ENCODE measurements around the gene TCTN1. TPM values are rescaled to one million over a fixed set of nuclear protein-coding genes. Genes with fewer than 3 reads are reported as not detected.

The TCTN1 gene
- total and polyA plus RNA-seq, 2 donors (not counting 1 experiment from before 2014, with no cell fraction given), result 49.1 to 69.8 TPM

GRCh38 chr12:110670161-110670701 is 56.3 kb downstream of the TCTN1 start:
- CTCF ChIA-PET, result interaction anchor here (0.8 to 5.3 kb wide), 4 partner anchors 12 to 68 kb away, joined by 3 to 22 read pairs (median 4); no protein-coding TSS in a partner anchor
- H2AFZ ChIP-seq (ENCODE audit: insufficient read depth, low read depth, low read length, poor library complexity, severe bottlenecking), result no peak overlapping the region
- ATAC-seq (ENCODE audit: low read depth) (peak; percentile 46), DNase-seq (peak; percentile 84)
- H3K9me3 ChIP-seq (ENCODE audit: control extremely low read depth in 1 of 3, control insufficient read depth in 2 of 3, insufficient read depth in 1 of 3, low read length in 2 of 3), result peaks cover 0 to 17% (median 1%) of the 10 kb centered on the region in 3 donors
- H3K36me3 ChIP-seq (replicated peaks in 1 of 2; ENCODE audit: control extremely low read depth in 1 of 2, control insufficient read depth in 1 of 2, extremely low read depth in 1 of 2, insufficient read depth in 2 of 2, low read length in 1 of 2), result peaks cover 6 to 74% of the 10 kb centered on the region in 2 experiments
- H4K20me1 ChIP-seq (ENCODE audit: control insufficient read depth, insufficient read depth, low read length, poor library complexity, severe bottlenecking), result no peaks in the 10 kb centered on the region
- intact Hi-C loops (cut with micrococcal nuclease), result loop anchor here (1.0 kb wide), 1 partner anchor 15 kb away; no protein-coding TSS in a partner anchor
- 0% methylated on average over 1 of the region's 4 CpGs for WGBS (ENCODE audit: insufficient coverage)
- peaks cover 86% of the 10 kb centered on the region for H3K4me1 Mint-ChIP-seq
- no peaks in the 10 kb centered on the region for H3K27me3 Mint-ChIP-seq
- H3K4me1 ChIP-seq (ENCODE audit: control insufficient read depth in 2 of 2, insufficient read depth in 2 of 2, low read length in 2 of 2), result peaks cover 91 to 100% of the 10 kb centered on the region in 2 donors
- H3K27me3 ChIP-seq (replicated peaks in 1 of 4; ENCODE audit: control extremely low read depth in 1 of 4, control insufficient read depth in 3 of 4, insufficient read depth in 4 of 4, low read length in 3 of 4), result no peaks in the 10 kb centered on the region
- H3K79me2 ChIP-seq (ENCODE audit: control insufficient read depth, insufficient read depth, low read length), result peaks cover 94% of the 10 kb centered on the region
- peak overlapping the region in 1 of 5 experiments; percentile 15 for H3K4me3 ChIP-seq (ENCODE audit: control extremely low read depth in 1 of 5, extremely low read depth in 1 of 5, insufficient read depth in 1 of 5, low read depth in 2 of 5, low read length in 4 of 5)
- peak overlapping the region; percentile 84 to 99 for H3K27ac ChIP-seq (ENCODE audit: low read length in 2 of 2)
- POLR2A ChIA-PET, result interaction anchor here (0.6 to 2.9 kb wide), 4 partner anchors 16 to 625 kb away, joined by 3 to 17 read pairs (median 5); partner anchors contain the start of gene TCTN1
- H3K4me3 Mint-ChIP-seq, result peak overlapping the region; percentile 84
- H3K27ac Mint-ChIP-seq, result peak overlapping the region; percentile 96
- peaks cover 5% of the 10 kb centered on the region for H3K9me3 Mint-ChIP-seq (ENCODE audit: insufficient read depth)
- peak overlapping the region; percentile 45 for H3K9ac ChIP-seq (ENCODE audit: low read length)
- H3K4me2 ChIP-seq (replicated peaks; ENCODE audit: low read depth, low read length, poor library complexity, severe bottlenecking), result peak overlapping the region; percentile 73
- TF ChIP-seq, protein P1, sequence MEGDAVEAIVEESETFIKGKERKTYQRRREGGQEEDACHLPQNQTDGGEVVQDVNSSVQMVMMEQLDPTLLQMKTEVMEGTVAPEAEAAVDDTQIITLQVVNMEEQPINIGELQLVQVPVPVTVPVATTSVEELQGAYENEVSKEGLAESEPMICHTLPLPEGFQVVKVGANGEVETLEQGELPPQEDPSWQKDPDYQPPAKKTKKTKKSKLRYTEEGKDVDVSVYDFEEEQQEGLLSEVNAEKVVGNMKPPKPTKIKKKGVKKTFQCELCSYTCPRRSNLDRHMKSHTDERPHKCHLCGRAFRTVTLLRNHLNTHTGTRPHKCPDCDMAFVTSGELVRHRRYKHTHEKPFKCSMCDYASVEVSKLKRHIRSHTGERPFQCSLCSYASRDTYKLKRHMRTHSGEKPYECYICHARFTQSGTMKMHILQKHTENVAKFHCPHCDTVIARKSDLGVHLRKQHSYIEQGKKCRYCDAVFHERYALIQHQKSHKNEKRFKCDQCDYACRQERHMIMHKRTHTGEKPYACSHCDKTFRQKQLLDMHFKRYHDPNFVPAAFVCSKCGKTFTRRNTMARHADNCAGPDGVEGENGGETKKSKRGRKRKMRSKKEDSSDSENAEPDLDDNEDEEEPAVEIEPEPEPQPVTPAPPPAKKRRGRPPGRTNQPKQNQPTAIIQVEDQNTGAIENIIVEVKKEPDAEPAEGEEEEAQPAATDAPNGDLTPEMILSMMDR (IDR thresholded peaks at IDR 0.05), result no peak
- no peak for TF ChIP-seq EZH2 (IDR thresholded peaks at IDR 0.05; ENCODE audit: borderline replicate concordance, insufficient read depth, low read depth, low read length, poor library complexity, severe bottlenecking)

DNA sequence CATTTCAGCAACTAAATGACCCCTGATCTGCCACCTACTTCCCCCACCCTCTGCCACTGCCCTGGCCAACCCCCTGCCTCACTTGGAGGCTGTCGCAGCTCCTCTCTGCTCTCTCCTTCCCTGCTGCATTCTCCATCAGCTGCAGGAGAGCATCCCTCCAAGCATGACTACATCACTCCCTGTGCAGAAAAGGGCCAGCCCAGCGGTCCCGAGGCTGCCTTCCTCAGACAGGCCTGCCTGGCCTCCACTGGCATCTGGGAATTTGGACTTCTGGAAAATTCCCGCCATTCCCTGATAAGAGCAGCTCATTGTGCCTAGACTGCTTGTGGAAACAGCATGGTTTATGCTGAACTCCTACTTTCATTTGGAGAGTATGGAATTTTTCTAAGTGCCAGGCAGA is 62.2 kb downstream of the TCTN1 start:
- H3K9me3 ChIP-seq (ENCODE audit: control extremely low read depth in 1 of 3, control insufficient read depth in 2 of 3, insufficient read depth in 1 of 3, low read length in 2 of 3), result peaks cover 0 to 4% (median 0%) of the 10 kb centered on the region in 3 donors
- Mint-ChIP-seq H3K4me1 (peaks cover 86% of the 10 kb centered on the region), H3K4me3 (peak overlapping the region; percentile 62)

More for the DNA sequence above, 62.2 kb downstream of the TCTN1 start:
- 93% methylated on average over 4 of the region's 4 CpGs for WGBS (ENCODE audit: insufficient coverage)
- no peak for ATAC-seq (ENCODE audit: low read depth)
- no peak overlapping the region for H2AFZ ChIP-seq (ENCODE audit: insufficient read depth, low read depth, low read length, poor library complexity, severe bottlenecking)
- H3K9me3 Mint-ChIP-seq (ENCODE audit: insufficient read depth), result peaks cover 2% of the 10 kb centered on the region
- ChIA-PET POLR2A (interaction anchor here (0.6 to 4.3 kb wide), 4 partner anchors 11 to 56 kb away, joined by 3 to 28 read pairs (median 4); no protein-coding TSS in a partner anchor), CTCF (interaction anchor here (0.6 to 1.6 kb wide), 4 partner anchors 11 to 76 kb away, joined by 3 to 8 read pairs (median 4); no protein-coding TSS in a partner anchor)
- peak overlapping the region; percentile 18 for H3K9ac ChIP-seq (ENCODE audit: low read length)
- intact Hi-C loops (cut with micrococcal nuclease), result no loop called here
- H4K20me1 ChIP-seq (ENCODE audit: control insufficient read depth, insufficient read depth, low read length, poor library complexity, severe bottlenecking), result peaks cover 9% of the 10 kb centered on the region
- H3K27ac ChIP-seq (ENCODE audit: low read length in 2 of 2), result peak overlapping the region; percentile 68 to 82
- H3K4me2 ChIP-seq (replicated peaks; ENCODE audit: low read depth, low read length, poor library complexity, severe bottlenecking), result peak overlapping the region; percentile 71
- peaks cover 93% of the 10 kb centered on the region for H3K79me2 ChIP-seq (ENCODE audit: control insufficient read depth, insufficient read depth, low read length)
- H3K27me3 ChIP-seq (replicated peaks in 1 of 4; ENCODE audit: control extremely low read depth in 1 of 4, control insufficient read depth in 3 of 4, insufficient read depth in 4 of 4, low read length in 3 of 4), result no peaks in the 10 kb centered on the region
- H3K27me3 Mint-ChIP-seq, result no peaks in the 10 kb centered on the region
- TF ChIP-seq, protein P1 (IDR thresholded peaks at IDR 0.05), result no peak
- no peak for TF ChIP-seq EZH2 (IDR thresholded peaks at IDR 0.05; ENCODE audit: borderline replicate concordance, insufficient read depth, low read depth, low read length, poor library complexity, severe bottlenecking)
- H3K36me3 ChIP-seq (replicated peaks in 1 of 2; ENCODE audit: control extremely low read depth in 1 of 2, control insufficient read depth in 1 of 2, extremely low read depth in 1 of 2, insufficient read depth in 2 of 2, low read length in 1 of 2), result peaks cover 10 to 73% of the 10 kb centered on the region in 2 experiments
- peak overlapping the region in 1 of 5 experiments; percentile 6 for H3K4me3 ChIP-seq (ENCODE audit: control extremely low read depth in 1 of 5, extremely low read depth in 1 of 5, insufficient read depth in 1 of 5, low read depth in 2 of 5, low read length in 4 of 5)
- DNase-seq, result no peak
- peaks cover 96 to 100% of the 10 kb centered on the region in 2 donors for H3K4me1 ChIP-seq (ENCODE audit: control insufficient read depth in 2 of 2, insufficient read depth in 2 of 2, low read length in 2 of 2)
- H3K27ac Mint-ChIP-seq, result peak overlapping the region; percentile 82
